Gastrocnemius medialis (tissue), 4 donors: ENCODE measurements around the gene CREBBP.

Source experiments
- CTCF ChIP-seq, 5 experiments: fragments of 450-650 bp in 3 of 5; fragments of 200-600 bp in 2 of 5; sonication (generic) in 2 of 5; IDR thresholded peaks in 4 of 5; conservative IDR thresholded peaks in 1 of 5; 1 replicate in 4 of 5; 2 replicates in 1 of 5; pipeline ENCODE4 v1.5.1; 2016 to 2019; ENCODE audit warnings: antibody characterized with exemption in 5 of 5, mild to moderate bottlenecking in 3 of 5, moderate library complexity in 3 of 5
- POLR2A ChIP-seq, 2 donors: fragments of 450-650 bp; IDR thresholded peaks; one replicate each; pipeline ENCODE4 v1.6.1; 2017; ENCODE audit warnings: antibody characterized with exemption in 2 of 2, mild to moderate bottlenecking in 2 of 2, moderate library complexity in 2 of 2

GRCh38 chr16:3924763-3925162 lies 44.2 kb upstream of the CREBBP start:
- TF ChIP-seq POLR2A (IDR thresholded peaks at IDR 0.05) (no peak), CTCF (IDR thresholded peaks at IDR 0.05 in 4 of 5, conservative IDR thresholded peaks at IDR 0.05 in 1 of 5) (no peak)
